Natural killer cell (primary cell): ENCODE results near the gene NUBP2. TPM values are rescaled to one million over a fixed set of nuclear protein-coding genes. Genes with fewer than 3 reads are reported as not detected.

Experiments
- ATAC-seq, 3 donors: fragments of 150-1000 bp in 2 of 3; fragments of 200-7000 bp in 1 of 3; cut with Tn5 transposase; 1 replicate in 1 of 3; 2 replicates in 2 of 3; pipeline ENCODE4 v1.10.0; 2021; ENCODE audit warnings: mild to moderate bottlenecking in 2 of 3, moderate library complexity in 2 of 3
- DNase-seq, 2 donors: peaks; one replicate each; pipeline versions ENCODE4 v3.0.0 to v3.0.0-alpha.2; 2013 to 2021; ENCODE audit warnings: mixed read lengths in 1 of 2
- H3K27ac ChIP-seq: one replicate; pipeline ENCODE4 v1.5.1; 2013; ENCODE audit warnings: mild to moderate bottlenecking, low read length
- H3K27me3 ChIP-seq: one replicate; pipeline ENCODE4 v1.6.1; 2013; ENCODE audit warnings: low read length; ENCODE audit not compliant: control insufficient read depth, insufficient read depth
- H3K36me3 ChIP-seq: one replicate; pipeline ENCODE4 v1.6.1; 2013; ENCODE audit warnings: low read length; ENCODE audit not compliant: control insufficient read depth, insufficient read depth
- H3K4me1 ChIP-seq: one replicate; pipeline ENCODE4 v1.6.1; 2013; ENCODE audit warnings: low read length; ENCODE audit not compliant: control insufficient read depth, insufficient read depth
- H3K4me3 ChIP-seq: one replicate; pipeline ENCODE4 v1.5.1; 2013; ENCODE audit warnings: low read length
- H3K9me3 ChIP-seq: one replicate; pipeline ENCODE4 v1.6.1; 2013; ENCODE audit warnings: low read length; ENCODE audit not compliant: control insufficient read depth, insufficient read depth
- H3K27ac Mint-ChIP-seq, 2 donors: one replicate each; pipeline ENCODE4 v1.8.0; 2022; ENCODE audit warnings: mild to moderate bottlenecking in 2 of 2, mixed read lengths in 2 of 2, moderate library complexity in 1 of 2
- H3K27me3 Mint-ChIP-seq, 2 donors: one replicate each; pipeline ENCODE4 v1.8.0; 2022; ENCODE audit warnings: low read depth in 2 of 2, mixed read lengths in 2 of 2
- H3K36me3 Mint-ChIP-seq: one replicate; pipeline ENCODE4 v1.8.0; 2022; ENCODE audit warnings: mixed read lengths
- H3K4me1 Mint-ChIP-seq, 2 donors: one replicate each; pipeline ENCODE4 v1.8.0; 2022; ENCODE audit warnings: mixed read lengths in 2 of 2
- H3K4me3 Mint-ChIP-seq: one replicate; pipeline ENCODE4 v1.8.0; 2022; ENCODE audit warnings: mild to moderate bottlenecking, moderate library complexity, mixed read lengths
- H3K9me3 Mint-ChIP-seq, 2 donors: one replicate each; pipeline ENCODE4 v1.8.0; 2022; ENCODE audit warnings: mixed read lengths in 2 of 2
- WGBS: methylation state at CpG from one replicate; pipeline ENCODE4 v1.1.7; 2013; ENCODE audit warnings: missing lambda C conversion rate; ENCODE audit not compliant: insufficient coverage; 5-methylcytosine and 5-hydroxymethylcytosine counted together
- intact Hi-C: fragments of 100-400 bp; cut with micrococcal nuclease; formaldehyde crosslinking; loops from one replicate; pipeline ENCODE4 v1.14.2; 2022
- total RNA-seq, 4 donors: library from RNA; stranded (reverse); fragments of 120-200 nt in 1 of 4; gene quantifications; one replicate each; pipeline versions ENCODE4 v1.2.3 to v1.2.4, GENCODE V29; 2013 to 2022
- TF ChIP-seq, protein P1 (sequence below): fragments of 200-600 bp; IDR thresholded peaks from one replicate; pipeline ENCODE4 v1.8.0; 2022; ENCODE audit warnings: antibody characterized with exemption

Gene NUBP2
- total RNA-seq, 3 donors from 2014 or later (not counting 1 experiment from before 2014, with no cell fraction given) = 39.5 to 51.9 (median 49.4) TPM

DNA sequence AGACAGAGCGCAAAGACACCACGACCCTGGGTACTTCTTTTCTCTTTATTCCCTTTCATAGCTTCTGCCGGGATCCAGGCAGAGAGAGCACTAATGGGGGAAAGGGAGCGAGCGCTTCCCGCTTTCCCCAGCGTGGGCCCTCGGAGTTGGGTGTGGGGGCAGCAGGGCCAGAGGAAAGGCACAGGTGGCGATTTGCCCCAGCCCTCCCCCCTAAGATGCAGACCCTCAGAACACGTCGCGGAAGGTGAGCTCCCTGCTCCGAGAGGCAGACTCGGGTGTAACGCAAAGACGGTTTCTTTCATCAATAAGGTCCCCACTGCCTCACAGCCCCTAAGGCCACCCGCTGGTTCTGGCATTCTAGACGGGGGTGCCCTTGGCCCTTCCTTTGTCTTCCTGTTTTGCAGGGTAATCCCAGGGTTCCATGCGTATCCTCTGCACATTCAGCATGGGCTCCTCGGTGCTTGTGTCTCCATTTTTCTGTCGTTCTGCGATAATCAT, 10.8 kb upstream of the NUBP2 start:
- intact Hi-C loops = loop anchor here (5.0 to 10.0 kb wide), 2 partner anchors 153 to 380 kb away; no protein-coding TSS in a partner anchor
- peak overlapping the region; percentile 61 for H3K4me3 ChIP-seq
- Mint-ChIP-seq H3K9me3 (no peaks in the 10 kb centered on the region), H3K36me3 (no peaks in the 10 kb centered on the region), H3K27ac (peak overlapping the region; percentile 87 to 88), H3K4me1 (peaks cover 14 to 21% of the 10 kb centered on the region in 2 donors), H3K27me3 (no peaks in the 10 kb centered on the region), H3K4me3 (peak overlapping the region; percentile 97)
- no peak for ATAC-seq
- H3K9me3 ChIP-seq = no peaks in the 10 kb centered on the region
- H3K27ac ChIP-seq = peak overlapping the region; percentile 29
- H3K36me3 ChIP-seq = peaks cover 24% of the 10 kb centered on the region
- 26% methylated on average over 22 of the region's 22 CpGs for WGBS
- H3K4me1 ChIP-seq = peaks cover 41% of the 10 kb centered on the region
- H3K27me3 ChIP-seq = no peaks in the 10 kb centered on the region
- no peak for DNase-seq
- TF ChIP-seq, protein P1, sequence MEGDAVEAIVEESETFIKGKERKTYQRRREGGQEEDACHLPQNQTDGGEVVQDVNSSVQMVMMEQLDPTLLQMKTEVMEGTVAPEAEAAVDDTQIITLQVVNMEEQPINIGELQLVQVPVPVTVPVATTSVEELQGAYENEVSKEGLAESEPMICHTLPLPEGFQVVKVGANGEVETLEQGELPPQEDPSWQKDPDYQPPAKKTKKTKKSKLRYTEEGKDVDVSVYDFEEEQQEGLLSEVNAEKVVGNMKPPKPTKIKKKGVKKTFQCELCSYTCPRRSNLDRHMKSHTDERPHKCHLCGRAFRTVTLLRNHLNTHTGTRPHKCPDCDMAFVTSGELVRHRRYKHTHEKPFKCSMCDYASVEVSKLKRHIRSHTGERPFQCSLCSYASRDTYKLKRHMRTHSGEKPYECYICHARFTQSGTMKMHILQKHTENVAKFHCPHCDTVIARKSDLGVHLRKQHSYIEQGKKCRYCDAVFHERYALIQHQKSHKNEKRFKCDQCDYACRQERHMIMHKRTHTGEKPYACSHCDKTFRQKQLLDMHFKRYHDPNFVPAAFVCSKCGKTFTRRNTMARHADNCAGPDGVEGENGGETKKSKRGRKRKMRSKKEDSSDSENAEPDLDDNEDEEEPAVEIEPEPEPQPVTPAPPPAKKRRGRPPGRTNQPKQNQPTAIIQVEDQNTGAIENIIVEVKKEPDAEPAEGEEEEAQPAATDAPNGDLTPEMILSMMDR = no peak

DNA sequence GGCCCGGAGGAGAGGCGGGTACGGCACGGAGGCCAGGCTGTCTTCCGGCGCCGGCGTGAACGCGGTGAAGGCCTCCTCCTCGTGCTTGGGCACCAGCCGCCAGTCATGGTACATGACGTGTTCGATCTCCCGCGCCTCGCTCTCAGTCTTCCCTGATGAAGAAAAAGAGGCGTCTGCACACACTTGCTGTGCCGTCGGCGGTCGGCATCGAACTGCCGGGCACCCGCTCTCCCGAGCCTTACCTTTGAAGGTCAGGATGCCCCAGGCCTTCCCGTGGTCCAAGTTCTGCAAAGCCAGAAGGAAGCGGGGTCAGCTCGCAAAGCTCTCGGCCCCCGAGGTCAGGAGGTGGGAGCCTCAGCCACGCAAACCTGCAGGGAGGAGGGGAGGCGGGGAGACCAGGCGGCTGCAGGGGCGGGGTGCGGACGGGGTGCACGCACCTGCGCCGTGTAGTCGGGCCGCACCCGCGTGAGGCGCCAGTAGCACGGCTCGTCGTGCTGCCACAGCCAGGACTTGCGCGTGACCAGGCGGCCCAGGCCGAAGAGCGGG, 10.3 kb upstream of the NUBP2 start, which contains the start of gene EME2:
Gene EME2, plus strand, starts transcription at position 449 of the 546 bp plus-strand sequence. CDS start 418 bp downstream, outside the sequence.
- Histone ChIP-seq H3K4me3 (peak within 1 kb of the TSS; percentile 61), H3K27ac (peak within 1 kb of the TSS; percentile 54), H3K27me3 (no peaks in the 10 kb centered on the region), H3K4me1 (peaks cover 41% of the 10 kb centered on the region), H3K36me3 (peaks cover 25% of the 10 kb centered on the region), H3K9me3 (no peaks in the 10 kb centered on the region)
- DNase-seq = peak in 1 of 2 donors; percentile 68
- peak in 1 of 3 donors; percentile 3 for ATAC-seq
- peak within 1 kb of the TSS; percentile 87 to 88 for H3K27ac Mint-ChIP-seq
- peak within 1 kb of the TSS; percentile 97 for H3K4me3 Mint-ChIP-seq
- no peaks in the 10 kb centered on the region for H3K27me3 Mint-ChIP-seq
- under 1% methylated on average over 53 of the region's 53 CpGs for WGBS
- H3K9me3 Mint-ChIP-seq = no peaks in the 10 kb centered on the region
- TF ChIP-seq, protein P1 = no peak
- peaks cover 14 to 21% of the 10 kb centered on the region in 2 donors for H3K4me1 Mint-ChIP-seq
- no peaks in the 10 kb centered on the region for H3K36me3 Mint-ChIP-seq
- intact Hi-C loops = loop anchor here (5.0 to 10.0 kb wide), 2 partner anchors 152 to 380 kb away; no protein-coding TSS in a partner anchor

DNA sequence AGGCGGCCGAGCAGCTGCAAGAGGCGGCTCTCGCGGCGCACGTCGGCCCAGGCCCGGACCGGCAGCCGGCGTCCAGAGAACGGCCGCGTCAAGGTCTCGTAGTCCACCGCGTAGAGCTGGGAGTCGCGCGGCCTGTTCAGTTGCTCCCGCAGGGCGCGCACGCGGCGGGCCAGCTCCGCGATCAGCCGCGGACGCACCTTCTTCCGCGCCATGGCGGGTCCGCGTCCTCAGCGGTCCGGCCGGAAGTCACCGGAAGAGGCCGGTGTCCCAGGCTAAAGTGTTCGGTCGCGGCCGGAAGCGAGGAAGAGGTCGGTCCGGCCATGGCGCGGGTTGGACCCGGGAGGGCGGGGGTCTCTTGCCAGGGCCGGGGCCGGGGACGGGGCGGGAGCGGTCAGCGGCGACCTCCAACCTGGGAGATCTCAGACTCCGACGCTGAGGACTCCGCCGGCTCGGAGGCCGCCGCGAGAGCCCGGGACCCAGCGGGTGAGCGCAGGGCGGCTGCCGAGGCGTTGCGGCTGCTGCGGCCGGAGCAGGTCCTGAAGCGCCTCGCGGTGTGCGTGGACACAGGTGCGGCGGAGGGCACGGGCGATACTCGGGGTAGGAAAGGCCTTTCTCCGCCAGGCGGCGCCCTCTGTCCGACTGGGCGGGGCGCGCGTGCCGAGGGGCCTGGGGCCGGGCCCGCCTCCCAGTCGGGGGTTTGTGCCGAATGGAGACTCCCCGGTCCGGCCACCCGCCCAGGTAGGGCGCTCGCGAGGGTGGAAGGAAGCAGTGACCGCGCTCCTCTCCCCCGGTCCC, 9.7 kb upstream of the NUBP2 start, which contains the start of gene MRPS34:
Gene MRPS34, minus strand, starts transcription at position 227 of the 795 bp plus-strand sequence. Its CDS starts 15 bp downstream, at position 212.
- Histone ChIP-seq H3K4me3 (peak within 1 kb of the TSS; percentile 61), H3K36me3 (peaks cover 23% of the 10 kb centered on the region), H3K27me3 (no peaks in the 10 kb centered on the region), H3K4me1 (peaks cover 41% of the 10 kb centered on the region), H3K9me3 (no peaks in the 10 kb centered on the region), H3K27ac (peak within 1 kb of the TSS; percentile 54)
- H3K9me3 Mint-ChIP-seq = no peaks in the 10 kb centered on the region
- no peaks in the 10 kb centered on the region for H3K36me3 Mint-ChIP-seq
- intact Hi-C loops = loop anchor here (1.0 to 10.0 kb wide), 3 partner anchors 9 to 379 kb away; partner anchors contain the start of genes NUBP2 and SPSB3
- TF ChIP-seq, protein P1 = peak; percentile 92
- under 1% methylated on average over 108 of the region's 108 CpGs for WGBS
- H3K4me3 Mint-ChIP-seq = peak within 1 kb of the TSS; percentile 97
- peak; percentile 79 to 89 for DNase-seq
- peak within 1 kb of the TSS; percentile 87 to 88 for H3K27ac Mint-ChIP-seq
- ATAC-seq = peak; percentile 65 to 80 (median 66)
- H3K4me1 Mint-ChIP-seq = peaks cover 14 to 21% of the 10 kb centered on the region in 2 donors
- H3K27me3 Mint-ChIP-seq = no peaks in the 10 kb centered on the region
